Measurements from ENCODE around the gene ELP4.

The ELP4 gene

GRCh38 chr11:31500560-31500959 lies 9.0 kb upstream of the ELP4 start:
- TF ChIP-seq CTCF (IDR thresholded peaks at IDR 0.05; ENCODE audit: low read depth, low read length): no peak
- DNase-seq (ENCODE audit: low read depth, low spot score): no peak
- in situ Hi-C loops (cut with HindIII; ENCODE audit: low sequenced_read_pairs): no loop called here
- no peak overlapping the region for H3K4me3 ChIP-seq (ENCODE audit: low read depth, low read length)

- no peak for TF ChIP-seq CTCF (IDR thresholded peaks at IDR 0.05; ENCODE audit: low read depth, low read length)
- no peak for DNase-seq (ENCODE audit: low read depth, low spot score)
- in situ Hi-C loops (cut with HindIII; ENCODE audit: low sequenced_read_pairs): no loop called here
- H3K4me3 ChIP-seq (ENCODE audit: low read depth, low read length): peak overlapping the region; percentile 91
These were observed 527 bp upstream of the ELP4 start for GRCh38 chr11:31509051-31509428.

GRCh38 chr11:31512117-31512516 lies 2.5 kb downstream of the ELP4 start:
- no peak for DNase-seq (ENCODE audit: low read depth, low spot score)
- in situ Hi-C loops (cut with HindIII; ENCODE audit: low sequenced_read_pairs): no loop called here
- no peak overlapping the region for H3K4me3 ChIP-seq (ENCODE audit: low read depth, low read length)
- no peak for TF ChIP-seq CTCF (IDR thresholded peaks at IDR 0.05; ENCODE audit: low read depth, low read length)

- H3K4me3 ChIP-seq (ENCODE audit: low read depth, low read length): no peak overlapping the region
- in situ Hi-C loops (cut with HindIII; ENCODE audit: low sequenced_read_pairs): no loop called here
- DNase-seq (ENCODE audit: low read depth, low spot score): no peak
- TF ChIP-seq CTCF (IDR thresholded peaks at IDR 0.05; ENCODE audit: low read depth, low read length): no peak
These were observed 12.1 kb downstream of the ELP4 start for GRCh38 chr11:31521497-31522150.

GRCh38 chr11:31529189-31529588 lies 19.6 kb downstream of the ELP4 start:
- H3K4me3 ChIP-seq (ENCODE audit: low read depth, low read length): no peak overlapping the region
- no peak for DNase-seq (ENCODE audit: low read depth, low spot score)
- in situ Hi-C loops (cut with HindIII; ENCODE audit: low sequenced_read_pairs): no loop called here
- TF ChIP-seq CTCF (IDR thresholded peaks at IDR 0.05; ENCODE audit: low read depth, low read length): no peak

GRCh38 chr11:31529701-31530100 lies 20.1 kb downstream of the ELP4 start:
- in situ Hi-C loops (cut with HindIII; ENCODE audit: low sequenced_read_pairs): no loop called here
- no peak for DNase-seq (ENCODE audit: low read depth, low spot score)
- no peak overlapping the region for H3K4me3 ChIP-seq (ENCODE audit: low read depth, low read length)
- no peak for TF ChIP-seq CTCF (IDR thresholded peaks at IDR 0.05; ENCODE audit: low read depth, low read length)

- no peak overlapping the region for H3K4me3 ChIP-seq (ENCODE audit: low read depth, low read length)
- DNase-seq (ENCODE audit: low read depth, low spot score): no peak
- in situ Hi-C loops (cut with HindIII; ENCODE audit: low sequenced_read_pairs): no loop called here
- TF ChIP-seq CTCF (IDR thresholded peaks at IDR 0.05; ENCODE audit: low read depth, low read length): no peak
These were observed 21.7 kb downstream of the ELP4 start for GRCh38 chr11:31531293-31531692.
